ENCODE data around the gene DNMT1. TPM values are rescaled to one million over a fixed set of nuclear protein-coding genes. Genes with fewer than 3 reads are reported as not detected.

Gene DNMT1
- total and polyA plus RNA-seq, 4 donors, result 7.1 to 89.0 (median 46.2) TPM

DNA sequence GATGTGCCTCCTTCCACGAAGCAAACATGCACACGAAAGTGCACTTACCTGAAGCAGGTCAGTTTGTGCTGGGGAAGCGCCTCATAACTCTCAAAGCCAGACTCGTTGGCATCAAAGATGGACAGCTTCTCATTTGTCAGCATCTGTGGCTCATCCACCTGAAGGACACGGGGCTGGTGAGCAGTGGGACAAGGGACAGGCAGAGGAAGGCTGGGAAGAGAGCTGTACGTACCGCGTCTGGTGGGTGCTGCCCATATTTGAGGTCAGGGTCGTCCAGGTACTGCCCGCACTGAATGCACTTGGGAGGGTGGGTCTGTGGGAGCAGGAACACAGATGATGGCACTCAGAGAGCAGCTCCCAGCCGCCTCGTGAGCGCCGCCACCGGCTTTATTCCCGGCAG is 35.1 kb downstream of the DNMT1 start:
- intact Hi-C loops (cut with DNase I), result no loop called here
- H3K9me3 ChIP-seq (ENCODE audit: control insufficient read depth, low read length), result no peaks in the 10 kb centered on the region
- H3K27ac ChIP-seq (ENCODE audit: low read depth in 1 of 2, low read length in 2 of 2), result no peak overlapping the region
- 86 to 87% methylated on average over 16 of the region's 16 CpGs for WGBS, 2 donors
- H3K4me1 ChIP-seq (ENCODE audit: control insufficient read depth in 1 of 2, insufficient read depth in 2 of 2, low read length in 2 of 2), result no peaks in the 10 kb centered on the region
- no peak for DNase-seq
- H3K36me3 ChIP-seq (ENCODE audit: control insufficient read depth in 1 of 2, insufficient read depth in 2 of 2, low read length in 1 of 2), result no peaks in the 10 kb centered on the region
- no peaks in the 10 kb centered on the region for H3K27me3 ChIP-seq (ENCODE audit: control insufficient read depth in 1 of 2, insufficient read depth in 2 of 2, low read length in 1 of 2)
- no peak for ATAC-seq (ENCODE audit: low FRiP score)
- H3K4me3 ChIP-seq (ENCODE audit: low read length in 2 of 2), result no peak overlapping the region

DNA sequence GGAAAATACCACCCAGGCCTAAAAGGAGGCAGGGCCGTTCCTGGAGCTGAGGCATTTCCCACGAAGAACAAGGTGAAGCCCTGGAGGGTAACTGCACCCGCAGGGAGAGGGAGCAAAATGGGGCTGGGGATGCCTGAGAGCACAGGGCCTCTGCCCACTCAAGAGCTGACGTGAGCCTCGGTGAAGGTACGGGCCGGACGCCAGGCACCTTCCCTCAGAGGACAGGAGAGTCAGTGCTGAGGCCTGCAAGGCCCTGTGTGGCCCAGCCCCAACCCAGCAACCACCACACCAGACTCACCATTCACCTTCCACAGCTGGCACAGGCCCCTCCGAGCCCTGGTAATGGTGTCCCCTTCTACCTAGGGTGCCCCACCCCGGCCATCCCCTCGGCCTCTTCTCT is 36.3 kb downstream of the DNMT1 start:
- peaks cover 0 to 2% of the 10 kb centered on the region in 2 donors for H3K36me3 ChIP-seq (ENCODE audit: control insufficient read depth in 1 of 2, insufficient read depth in 2 of 2, low read length in 1 of 2)
- H3K4me3 ChIP-seq (ENCODE audit: low read length in 2 of 2), result no peak overlapping the region
- DNase-seq, result no peak
- intact Hi-C loops (cut with DNase I), result no loop called here
- 94 to 95% methylated on average over 11 of the region's 11 CpGs for WGBS, 2 donors
- no peaks in the 10 kb centered on the region for H3K9me3 ChIP-seq (ENCODE audit: control insufficient read depth, low read length)
- H3K27me3 ChIP-seq (ENCODE audit: control insufficient read depth in 1 of 2, insufficient read depth in 2 of 2, low read length in 1 of 2), result no peaks in the 10 kb centered on the region
- H3K27ac ChIP-seq (ENCODE audit: low read depth in 1 of 2, low read length in 2 of 2), result no peak overlapping the region
- no peak for ATAC-seq (ENCODE audit: low FRiP score)
- H3K4me1 ChIP-seq (ENCODE audit: control insufficient read depth in 1 of 2, insufficient read depth in 2 of 2, low read length in 2 of 2), result no peaks in the 10 kb centered on the region

DNA sequence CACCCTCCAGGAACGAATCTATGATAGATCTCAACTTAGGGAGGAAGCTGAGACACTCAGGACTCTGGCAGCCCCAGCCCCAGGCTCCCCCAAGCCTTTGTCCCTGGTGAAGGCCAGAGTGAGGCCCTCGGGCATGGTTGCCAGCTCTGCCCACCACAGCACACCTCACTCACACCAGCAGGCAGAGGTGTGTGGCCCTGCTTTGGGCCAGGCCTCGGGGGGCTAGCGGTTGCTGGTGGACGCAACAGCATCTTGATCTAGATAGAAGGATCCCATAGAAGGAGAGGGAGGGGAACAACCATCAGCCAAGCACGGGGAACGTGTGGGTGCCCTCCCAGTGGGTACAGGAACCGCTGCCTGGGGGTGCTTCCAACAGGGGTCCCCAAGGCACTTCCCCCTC is 36.7 kb downstream of the DNMT1 start:
- WGBS, 2 donors, result 92 to 93% methylated on average over 8 of the region's 8 CpGs
- intact Hi-C loops (cut with DNase I), result no loop called here

DNA sequence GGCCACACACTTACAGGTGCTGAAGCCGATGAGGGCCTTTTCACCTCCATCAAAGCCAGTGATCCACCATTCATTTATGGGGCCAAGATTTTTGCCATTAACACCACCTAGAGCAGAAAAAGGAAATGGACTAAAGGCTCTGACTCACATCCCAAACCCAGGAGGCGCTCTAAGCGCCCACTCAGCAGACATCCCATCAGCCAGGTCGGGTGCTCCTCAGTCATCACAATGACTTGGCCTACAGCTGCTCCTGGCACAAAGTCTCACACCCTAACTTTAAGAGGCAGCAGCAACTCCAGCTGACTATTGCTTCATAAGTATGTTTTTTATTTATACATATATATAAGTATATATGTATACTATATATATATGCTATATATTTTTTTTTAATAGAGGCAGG is 38.9 kb downstream of the DNMT1 start:
- no peak for DNase-seq
- Histone ChIP-seq H3K9me3 (ENCODE audit: control insufficient read depth, low read length) (no peaks in the 10 kb centered on the region), H3K36me3 (ENCODE audit: control insufficient read depth in 1 of 2, insufficient read depth in 2 of 2, low read length in 1 of 2) (peaks cover 0 to 10% of the 10 kb centered on the region in 2 donors), H3K27me3 (ENCODE audit: control insufficient read depth in 1 of 2, insufficient read depth in 2 of 2, low read length in 1 of 2) (no peaks in the 10 kb centered on the region), H3K4me1 (ENCODE audit: control insufficient read depth in 1 of 2, insufficient read depth in 2 of 2, low read length in 2 of 2) (no peaks in the 10 kb centered on the region), H3K27ac (ENCODE audit: low read depth in 1 of 2, low read length in 2 of 2) (no peak overlapping the region), H3K4me3 (ENCODE audit: low read length in 2 of 2) (no peak overlapping the region)
- intact Hi-C loops (cut with DNase I), result no loop called here
- ATAC-seq (ENCODE audit: low FRiP score), result no peak
- WGBS, 2 donors, result 93% methylated on average over 4 of the region's 4 CpGs

More for the DNA sequence above, 36.7 kb downstream of the DNMT1 start:
- no peak overlapping the region for H3K27ac ChIP-seq (ENCODE audit: low read depth in 1 of 2, low read length in 2 of 2)
- H3K27me3 ChIP-seq (ENCODE audit: control insufficient read depth in 1 of 2, insufficient read depth in 2 of 2, low read length in 1 of 2), result no peaks in the 10 kb centered on the region
- no peak overlapping the region for H3K4me3 ChIP-seq (ENCODE audit: low read length in 2 of 2)
- H3K4me1 ChIP-seq (ENCODE audit: control insufficient read depth in 1 of 2, insufficient read depth in 2 of 2, low read length in 2 of 2), result no peaks in the 10 kb centered on the region
- H3K9me3 ChIP-seq (ENCODE audit: control insufficient read depth, low read length), result no peaks in the 10 kb centered on the region
- H3K36me3 ChIP-seq (ENCODE audit: control insufficient read depth in 1 of 2, insufficient read depth in 2 of 2, low read length in 1 of 2), result peaks cover 0 to 2% of the 10 kb centered on the region in 2 donors
- no peak for ATAC-seq (ENCODE audit: low FRiP score)
- DNase-seq, result no peak

DNA sequence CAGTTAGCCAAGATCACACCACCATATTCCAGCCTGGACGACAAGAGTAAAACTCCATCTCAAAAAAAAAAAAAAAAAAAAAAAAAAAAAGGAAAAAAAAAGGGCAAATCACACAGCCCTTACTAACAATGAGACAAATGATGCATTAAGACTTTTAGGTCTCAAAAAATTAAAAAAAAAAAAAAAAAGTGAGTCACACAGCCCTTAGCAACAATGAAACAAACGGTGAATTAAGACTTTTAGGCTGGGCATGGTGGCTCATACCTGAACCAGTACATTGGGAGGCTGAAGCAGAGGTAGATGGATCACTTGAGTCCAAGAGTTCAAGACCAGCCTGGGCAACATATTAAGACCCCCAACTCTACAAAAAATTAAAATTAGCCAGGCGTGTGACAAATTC is 42.7 kb downstream of the DNMT1 start:
- ATAC-seq (ENCODE audit: low FRiP score), result no peak
- Histone ChIP-seq H3K4me1 (ENCODE audit: control insufficient read depth in 1 of 2, insufficient read depth in 2 of 2, low read length in 2 of 2) (no peaks in the 10 kb centered on the region), H3K36me3 (ENCODE audit: control insufficient read depth in 1 of 2, insufficient read depth in 2 of 2, low read length in 1 of 2) (peaks cover 0 to 15% of the 10 kb centered on the region in 2 donors), H3K4me3 (ENCODE audit: low read length in 2 of 2) (no peak overlapping the region), H3K9me3 (ENCODE audit: control insufficient read depth, low read length) (no peaks in the 10 kb centered on the region), H3K27ac (ENCODE audit: low read depth in 1 of 2, low read length in 2 of 2) (no peak overlapping the region), H3K27me3 (ENCODE audit: control insufficient read depth in 1 of 2, insufficient read depth in 2 of 2, low read length in 1 of 2) (no peaks in the 10 kb centered on the region)
- no peak for DNase-seq
- intact Hi-C loops (cut with DNase I), result no loop called here
- WGBS, 2 donors, result 80 to 89% methylated on average over 3 of the region's 3 CpGs

- H3K27me3 ChIP-seq (ENCODE audit: control insufficient read depth in 1 of 2, insufficient read depth in 2 of 2, low read length in 1 of 2), result no peaks in the 10 kb centered on the region
- intact Hi-C loops (cut with DNase I), result no loop called here
- DNase-seq (no peak), ATAC-seq (ENCODE audit: low FRiP score) (no peak)
- no peaks in the 10 kb centered on the region for H3K9me3 ChIP-seq (ENCODE audit: control insufficient read depth, low read length)
- peaks cover 0 to 15% of the 10 kb centered on the region in 2 donors for H3K36me3 ChIP-seq (ENCODE audit: control insufficient read depth in 1 of 2, insufficient read depth in 2 of 2, low read length in 1 of 2)
- H3K27ac ChIP-seq (ENCODE audit: low read depth in 1 of 2, low read length in 2 of 2), result no peak overlapping the region
- H3K4me3 ChIP-seq (ENCODE audit: low read length in 2 of 2), result no peak overlapping the region
- no peaks in the 10 kb centered on the region for H3K4me1 ChIP-seq (ENCODE audit: control insufficient read depth in 1 of 2, insufficient read depth in 2 of 2, low read length in 2 of 2)
- 84 to 85% methylated on average over 5 of the region's 5 CpGs for WGBS, 2 donors
Observed at GRCh38 chr19:10151521-10151920, 43.2 kb downstream of the DNMT1 start.

- DNase-seq (no peak), ATAC-seq (ENCODE audit: low FRiP score) (no peak)
- no peaks in the 10 kb centered on the region for H3K27me3 ChIP-seq (ENCODE audit: control insufficient read depth in 1 of 2, insufficient read depth in 2 of 2, low read length in 1 of 2)
- H3K9me3 ChIP-seq (ENCODE audit: control insufficient read depth, low read length), result no peaks in the 10 kb centered on the region
- 94% methylated on average over 12 of the region's 12 CpGs for WGBS, 2 donors
- intact Hi-C loops (cut with DNase I), result no loop called here
- no peak overlapping the region for H3K27ac ChIP-seq (ENCODE audit: low read depth in 1 of 2, low read length in 2 of 2)
- no peaks in the 10 kb centered on the region for H3K4me1 ChIP-seq (ENCODE audit: control insufficient read depth in 1 of 2, insufficient read depth in 2 of 2, low read length in 2 of 2)
- H3K36me3 ChIP-seq (ENCODE audit: control insufficient read depth in 1 of 2, insufficient read depth in 2 of 2, low read length in 1 of 2), result peaks cover 0 to 21% of the 10 kb centered on the region in 2 donors
- no peak overlapping the region for H3K4me3 ChIP-seq (ENCODE audit: low read length in 2 of 2)
Observed at GRCh38 chr19:10149427-10149826, 45.3 kb downstream of the DNMT1 start.

DNA sequence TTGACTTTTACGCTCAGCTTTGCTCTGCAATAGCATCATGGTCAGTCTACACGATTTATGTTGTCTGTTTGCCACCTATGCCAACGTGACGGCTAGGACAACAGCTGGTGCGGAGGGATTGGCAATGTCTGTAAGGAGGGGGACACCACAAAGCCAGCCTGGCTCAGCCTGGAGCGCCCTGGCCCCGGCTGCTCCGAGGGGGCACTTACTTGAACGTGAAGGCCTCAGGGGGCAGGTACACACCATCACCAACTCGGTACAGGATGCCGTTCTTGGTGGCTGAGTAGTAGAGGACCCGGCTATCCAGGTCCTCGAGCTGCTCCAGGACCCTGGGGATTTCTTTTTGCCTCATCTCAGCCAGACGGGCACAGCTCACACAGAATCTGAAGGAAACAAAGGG is 48.6 kb downstream of the DNMT1 start:
- ATAC-seq (ENCODE audit: low FRiP score) (no peak), DNase-seq (no peak)
- H3K27me3 ChIP-seq (ENCODE audit: control insufficient read depth in 1 of 2, insufficient read depth in 2 of 2, low read length in 1 of 2), result no peaks in the 10 kb centered on the region
- no peaks in the 10 kb centered on the region for H3K4me1 ChIP-seq (ENCODE audit: control insufficient read depth in 1 of 2, insufficient read depth in 2 of 2, low read length in 2 of 2)
- intact Hi-C loops (cut with DNase I), result no loop called here
- H3K36me3 ChIP-seq (ENCODE audit: control insufficient read depth in 1 of 2, insufficient read depth in 2 of 2, low read length in 1 of 2), result peaks cover 3 to 14% of the 10 kb centered on the region in 2 donors
- no peak overlapping the region for H3K4me3 ChIP-seq (ENCODE audit: low read length in 2 of 2)
- H3K9me3 ChIP-seq (ENCODE audit: control insufficient read depth, low read length), result no peaks in the 10 kb centered on the region
- WGBS, 2 donors, result 95 to 97% methylated on average over 14 of the region's 14 CpGs
- no peak overlapping the region for H3K27ac ChIP-seq (ENCODE audit: low read depth in 1 of 2, low read length in 2 of 2)

- Histone ChIP-seq H3K4me1 (ENCODE audit: control insufficient read depth in 1 of 2, insufficient read depth in 2 of 2, low read length in 2 of 2) (no peaks in the 10 kb centered on the region), H3K27me3 (ENCODE audit: control insufficient read depth in 1 of 2, insufficient read depth in 2 of 2, low read length in 1 of 2) (no peaks in the 10 kb centered on the region), H3K36me3 (ENCODE audit: control insufficient read depth in 1 of 2, insufficient read depth in 2 of 2, low read length in 1 of 2) (peaks cover 3 to 8% of the 10 kb centered on the region in 2 donors), H3K4me3 (ENCODE audit: low read length in 2 of 2) (no peak overlapping the region), H3K9me3 (ENCODE audit: control insufficient read depth, low read length) (no peaks in the 10 kb centered on the region), H3K27ac (ENCODE audit: low read depth in 1 of 2, low read length in 2 of 2) (no peak overlapping the region)
- DNase-seq (no peak), ATAC-seq (ENCODE audit: low FRiP score) (no peak)
- intact Hi-C loops (cut with DNase I), result no loop called here
- 93 to 95% methylated on average over 10 of the region's 10 CpGs for WGBS, 2 donors
Observed at GRCh38 chr19:10145031-10145430, 49.7 kb downstream of the DNMT1 start.

Data from aorta (tissue), 5 donors.